ENCODE data around the gene DLG2.

DNA sequence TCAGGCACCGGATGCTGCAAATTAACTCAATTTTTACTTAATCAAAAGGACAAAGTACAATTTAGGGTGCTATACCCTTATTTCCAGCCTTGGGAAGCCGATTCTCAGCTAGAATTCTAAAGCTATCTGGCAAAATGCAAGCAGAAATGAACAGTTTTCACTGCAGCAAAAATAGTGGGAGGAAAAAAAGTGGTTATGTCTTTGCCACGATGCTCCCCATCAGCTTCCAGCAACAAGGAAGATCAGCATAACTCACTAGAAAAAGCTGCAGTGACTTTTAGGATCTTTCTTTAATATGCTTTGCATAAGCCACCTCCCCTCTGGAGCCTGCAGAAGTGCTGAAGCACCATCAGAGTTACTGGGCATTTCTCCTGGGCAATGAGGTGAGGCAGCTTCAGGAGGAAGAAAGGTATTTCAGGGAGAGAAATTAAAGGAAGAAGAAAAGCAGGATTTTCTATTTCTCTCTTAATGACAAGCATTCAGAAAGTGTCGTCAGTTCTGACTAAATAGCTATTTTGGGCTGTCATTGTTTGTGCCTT lies 702.9 kb downstream of the DLG2 start:
- TF ChIP-seq, protein P1, sequence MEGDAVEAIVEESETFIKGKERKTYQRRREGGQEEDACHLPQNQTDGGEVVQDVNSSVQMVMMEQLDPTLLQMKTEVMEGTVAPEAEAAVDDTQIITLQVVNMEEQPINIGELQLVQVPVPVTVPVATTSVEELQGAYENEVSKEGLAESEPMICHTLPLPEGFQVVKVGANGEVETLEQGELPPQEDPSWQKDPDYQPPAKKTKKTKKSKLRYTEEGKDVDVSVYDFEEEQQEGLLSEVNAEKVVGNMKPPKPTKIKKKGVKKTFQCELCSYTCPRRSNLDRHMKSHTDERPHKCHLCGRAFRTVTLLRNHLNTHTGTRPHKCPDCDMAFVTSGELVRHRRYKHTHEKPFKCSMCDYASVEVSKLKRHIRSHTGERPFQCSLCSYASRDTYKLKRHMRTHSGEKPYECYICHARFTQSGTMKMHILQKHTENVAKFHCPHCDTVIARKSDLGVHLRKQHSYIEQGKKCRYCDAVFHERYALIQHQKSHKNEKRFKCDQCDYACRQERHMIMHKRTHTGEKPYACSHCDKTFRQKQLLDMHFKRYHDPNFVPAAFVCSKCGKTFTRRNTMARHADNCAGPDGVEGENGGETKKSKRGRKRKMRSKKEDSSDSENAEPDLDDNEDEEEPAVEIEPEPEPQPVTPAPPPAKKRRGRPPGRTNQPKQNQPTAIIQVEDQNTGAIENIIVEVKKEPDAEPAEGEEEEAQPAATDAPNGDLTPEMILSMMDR (conservative IDR thresholded peaks at IDR 0.05; ENCODE audit: low read length), result no peak
- no peak for TF ChIP-seq EZH2phosphoT487 (IDR thresholded peaks at IDR 0.05; ENCODE audit: borderline replicate concordance, low read depth, low read length)
